Liver (tissue), 9 donors: ENCODE data around the gene ARHGAP32. TPM values are rescaled to one million over a fixed set of nuclear protein-coding genes. Genes with fewer than 3 reads are reported as not detected.

Experiments used
- DNase-seq: peaks from one replicate; pipeline ENCODE4 v3.0.0-alpha.2; 2017; ENCODE audit warnings: low spot score
- H3K27ac ChIP-seq, 2 donors: one replicate each; pipeline ENCODE4 v1.7.0; 2013; ENCODE audit warnings: inconsistent platforms in 2 of 2, low read length in 2 of 2, control low read depth in 1 of 2, low read depth in 1 of 2, mild to moderate bottlenecking in 1 of 2
- H3K27me3 ChIP-seq, 4 donors: one replicate each; pipeline versions ENCODE4 v1.6.1 to v1.7.0; 2013; ENCODE audit warnings: low read length in 3 of 4, inconsistent platforms in 1 of 4, mild to moderate bottlenecking in 1 of 4, moderate library complexity in 1 of 4; ENCODE audit not compliant: control insufficient read depth in 4 of 4, insufficient read depth in 4 of 4
- H3K36me3 ChIP-seq, 4 donors: one replicate each; pipeline versions ENCODE4 v1.6.1 to v1.7.0; 2013; ENCODE audit warnings: low read length in 3 of 4, mild to moderate bottlenecking in 3 of 4, low read depth in 1 of 4, moderate library complexity in 1 of 4; ENCODE audit not compliant: control insufficient read depth in 4 of 4, insufficient read depth in 3 of 4
- H3K4me1 ChIP-seq, 4 donors: one replicate each; pipeline versions ENCODE4 v1.6.1 to v1.7.0; 2013; ENCODE audit warnings: low read length in 3 of 4, mild to moderate bottlenecking in 3 of 4, moderate library complexity in 1 of 4; ENCODE audit not compliant: control insufficient read depth in 4 of 4, insufficient read depth in 4 of 4
- H3K4me3 ChIP-seq, 3 donors: one replicate each; pipeline versions ENCODE4 v1.6.1 to v1.7.0; 2013; ENCODE audit warnings: low read length in 3 of 3, control low read depth in 1 of 3, low read depth in 1 of 3, mild to moderate bottlenecking in 1 of 3
- H3K9ac ChIP-seq, 2 donors: one replicate each; pipeline ENCODE4 v1.7.0; 2013; ENCODE audit warnings: low read length in 2 of 2, mild to moderate bottlenecking in 2 of 2, moderate library complexity in 2 of 2, control low read depth in 1 of 2, low read depth in 1 of 2
- H3K9me3 ChIP-seq, 4 donors: one replicate each; pipeline versions ENCODE4 v1.6.1 to v1.7.0; 2013; ENCODE audit warnings: low read length in 3 of 4; ENCODE audit not compliant: control insufficient read depth in 4 of 4
- CTCF ChIP-seq: fragments of 150-350 bp; IDR thresholded peaks from 2 replicates; pipeline ENCODE4 v1.5.1; 2017; ENCODE audit warnings: improper control_type of control experiment, low read depth, low read length; ENCODE audit not compliant: missing input control
- EGR1 ChIP-seq, 2 donors: IDR thresholded peaks; 2 replicates each; pipeline ENCODE4 v1.6.1; 2016 to 2018; ENCODE audit warnings: antibody characterized with exemption in 2 of 2, low read depth in 2 of 2
- FOXA2 ChIP-seq: IDR thresholded peaks from 2 replicates; pipeline ENCODE4 v1.6.1; 2016; ENCODE audit warnings: antibody characterized with exemption
- GABPA ChIP-seq, 2 donors: IDR thresholded peaks in 1 of 2; conservative IDR thresholded peaks in 1 of 2; 2 replicates each; pipeline ENCODE4 v1.6.1; 2016; ENCODE audit warnings: antibody characterized with exemption in 2 of 2, mild to moderate bottlenecking in 1 of 2, moderate library complexity in 1 of 2
- HNF4A ChIP-seq, 2 donors: conservative IDR thresholded peaks; 2 replicates each; pipeline ENCODE4 v1.6.1; 2016; ENCODE audit warnings: antibody characterized with exemption in 2 of 2, mild to moderate bottlenecking in 2 of 2
- HNF4G ChIP-seq: IDR thresholded peaks from 2 replicates; pipeline ENCODE4 v1.6.1; 2016; ENCODE audit warnings: antibody characterized with exemption
- JUND ChIP-seq, 2 donors: IDR thresholded peaks; 2 replicates each; pipeline ENCODE4 v1.6.1; 2016; ENCODE audit warnings: antibody characterized with exemption in 2 of 2
- MAX ChIP-seq: IDR thresholded peaks from 2 replicates; pipeline ENCODE4 v1.6.1; 2016; ENCODE audit warnings: antibody characterized with exemption
- RAD21 ChIP-seq, 2 donors: IDR thresholded peaks; 2 replicates each; pipeline ENCODE4 v1.6.1; 2016; ENCODE audit warnings: antibody characterized with exemption in 2 of 2, mild to moderate bottlenecking in 2 of 2
- RXRA ChIP-seq, 2 donors: IDR thresholded peaks; 2 replicates each; pipeline ENCODE4 v1.6.1; 2017 to 2018; ENCODE audit warnings: antibody characterized with exemption in 2 of 2, mild to moderate bottlenecking in 1 of 2
- SP1 ChIP-seq: IDR thresholded peaks from 2 replicates; pipeline ENCODE4 v1.6.1; 2018; ENCODE audit warnings: antibody characterized with exemption, mild to moderate bottlenecking
- TAF1 ChIP-seq: conservative IDR thresholded peaks from 2 replicates; pipeline ENCODE4 v1.6.1; 2016; ENCODE audit warnings: antibody characterized with exemption, mild to moderate bottlenecking
- ZBTB33 ChIP-seq: IDR thresholded peaks from 2 replicates; pipeline ENCODE4 v1.6.1; 2016; ENCODE audit warnings: antibody characterized with exemption
- WGBS: extraction: QIAGEN DNeasy Blood & Tissue Kit; methylation state at CpG from one replicate; pipeline ENCODE4 v1.1.7; 2013; 5-methylcytosine and 5-hydroxymethylcytosine counted together
- polyA plus RNA-seq, 2 donors: library from polyadenylated mRNA; stranded (reverse) in 1 of 2; unstranded in 1 of 2; fragments of 200-250 nt in 1 of 2; fragments of >200 nt in 1 of 2; fragmentation: Nextera tagmentation in 1 of 2; extraction: Ambion mirVana in 1 of 2; gene quantifications; one replicate each; pipeline versions ENCODE4 v1.2.1 to v1.2.3, GENCODE V29; 2013 to 2015
- total RNA-seq, 2 donors: library from RNA; depleted of rRNA; stranded (reverse); fragments of >200 nt; gene quantifications; one replicate each; pipeline ENCODE4 v1.2.3, GENCODE V29; 2014
- donor health status: healthy.
- donor health status: healthy.
- donor health status: healthy.
- donor health status: healthy.
- donor health status: healthy.

The ARHGAP32 gene
- total and polyA plus RNA-seq, 4 donors = 1.8 to 13.1 (median 2.6) TPM

DNA sequence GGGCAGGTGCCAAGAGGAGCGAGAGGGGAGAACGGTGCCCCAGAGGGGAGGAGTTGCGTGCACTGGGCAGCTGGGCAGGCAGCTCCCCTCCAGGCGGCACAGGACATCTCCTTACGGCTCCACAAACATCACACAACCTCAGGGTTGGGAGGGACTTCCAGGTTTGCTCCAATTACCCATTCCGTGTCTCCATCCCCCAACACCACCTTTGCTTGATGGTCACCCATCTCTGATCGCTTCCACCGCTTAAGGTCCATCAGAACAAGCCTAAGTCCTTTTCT lies 235.0 kb downstream of the ARHGAP32 start:
- H3K27me3 ChIP-seq = peaks cover 0 to 3% (median 0%) of the 10 kb centered on the region in 4 donors
- TF ChIP-seq EGR1 (IDR thresholded peaks at IDR 0.05; ENCODE audit: low read depth in 2 of 2) = no peak
- TF ChIP-seq FOXA2 = no peak
- no peak for TF ChIP-seq ZBTB33
- no peak for TF ChIP-seq HNF4G
- no peak for TF ChIP-seq HNF4A (conservative IDR thresholded peaks at IDR 0.05)
- no peak for TF ChIP-seq JUND (IDR thresholded peaks at IDR 0.05)
- no peaks in the 10 kb centered on the region for H3K4me1 ChIP-seq
- no peak overlapping the region for H3K4me3 ChIP-seq
- no peak for DNase-seq
- no peak overlapping the region for H3K27ac ChIP-seq
- WGBS = 86% methylated on average over 8 of the region's 8 CpGs
- no peak overlapping the region for H3K9ac ChIP-seq
- H3K9me3 ChIP-seq = no peaks in the 10 kb centered on the region
- H3K36me3 ChIP-seq = no peaks in the 10 kb centered on the region

GRCh38 chr11:128956401-128957201 lies 235.5 kb downstream of the ARHGAP32 start:
- 50% methylated on average over 8 of the region's 8 CpGs for WGBS
- Histone ChIP-seq H3K9ac (no peak overlapping the region), H3K27ac (no peak overlapping the region), H3K9me3 (no peaks in the 10 kb centered on the region), H3K4me3 (no peak overlapping the region), H3K36me3 (no peaks in the 10 kb centered on the region), H3K27me3 (peaks cover 0 to 3% (median 0%) of the 10 kb centered on the region in 4 donors), H3K4me1 (no peaks in the 10 kb centered on the region)
- TF ChIP-seq CTCF = peak; percentile 77
- no peak for TF ChIP-seq FOXA2
- peak; percentile 97 to 98 for TF ChIP-seq RAD21 (IDR thresholded peaks at IDR 0.05)
- no peak for DNase-seq

- no peak overlapping the region for H3K27ac ChIP-seq
- WGBS = 70% methylated on average over 3 of the region's 3 CpGs
Measured at GRCh38 chr11:128955636-128956035, 236.5 kb downstream of the ARHGAP32 start.

More at GRCh38 chr11:128955636-128956035, 236.5 kb downstream of the ARHGAP32 start:
- Histone ChIP-seq H3K36me3 (no peaks in the 10 kb centered on the region), H3K9me3 (no peaks in the 10 kb centered on the region), H3K9ac (no peak overlapping the region), H3K27me3 (peaks cover 0 to 3% (median 0%) of the 10 kb centered on the region in 4 donors), H3K4me3 (no peak overlapping the region), H3K4me1 (no peaks in the 10 kb centered on the region)
- no peak for TF ChIP-seq SP1
- no peak for TF ChIP-seq TAF1
- TF ChIP-seq MAX = no peak
- no peak for TF ChIP-seq HNF4G
- no peak for TF ChIP-seq GABPA (IDR thresholded peaks at IDR 0.05 in 1 of 2, conservative IDR thresholded peaks at IDR 0.05 in 1 of 2)
- no peak for TF ChIP-seq RXRA (IDR thresholded peaks at IDR 0.05)
- no peak for TF ChIP-seq EGR1 (IDR thresholded peaks at IDR 0.05; ENCODE audit: low read depth in 2 of 2)
- no peak for TF ChIP-seq ZBTB33
- no peak for DNase-seq
